Astrocyte (in vitro differentiated cells and primary cell): ENCODE results near the gene ADAMTS6.
"Not testable (repeated sequence)": the region's sequence is repeated elsewhere in the genome, so short reads cannot be mapped to it uniquely, and the experiment has no call there.

Source experiments
- EZH2 ChIP-seq: IDR thresholded peaks from 2 replicates; pipeline ENCODE4 v1.6.1; 2012; ENCODE audit warnings: mild to moderate bottlenecking, low read length, inconsistent platforms; ENCODE audit not compliant: insufficient read depth
- TF ChIP-seq, protein P1 (sequence below): IDR thresholded peaks from 2 replicates; pipeline ENCODE4 v1.5.1; 2011; ENCODE audit warnings: low read depth, mild to moderate bottlenecking, inconsistent platforms, low read length, moderate library complexity; ENCODE audit not compliant: insufficient read depth

DNA sequence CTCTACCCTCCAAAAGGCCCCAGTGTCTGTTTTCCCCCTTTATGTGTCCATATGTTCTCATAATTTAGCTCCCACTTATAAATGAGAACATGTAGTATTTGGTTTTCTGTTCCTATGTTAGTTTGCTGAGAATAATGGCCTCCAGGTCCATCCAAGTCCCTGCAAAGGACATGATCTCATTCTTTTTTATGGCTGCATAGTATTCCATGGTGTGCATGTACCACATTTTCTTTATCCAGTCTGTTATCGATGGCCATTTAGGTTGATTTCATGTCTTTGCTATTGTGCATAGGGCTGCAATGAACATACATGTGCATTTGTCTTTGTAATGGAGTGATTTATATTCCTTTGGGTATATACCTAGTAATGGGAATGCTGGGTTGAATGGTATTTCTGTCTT is 161.0 kb downstream of the ADAMTS6 start:
- TF ChIP-seq, protein P1, sequence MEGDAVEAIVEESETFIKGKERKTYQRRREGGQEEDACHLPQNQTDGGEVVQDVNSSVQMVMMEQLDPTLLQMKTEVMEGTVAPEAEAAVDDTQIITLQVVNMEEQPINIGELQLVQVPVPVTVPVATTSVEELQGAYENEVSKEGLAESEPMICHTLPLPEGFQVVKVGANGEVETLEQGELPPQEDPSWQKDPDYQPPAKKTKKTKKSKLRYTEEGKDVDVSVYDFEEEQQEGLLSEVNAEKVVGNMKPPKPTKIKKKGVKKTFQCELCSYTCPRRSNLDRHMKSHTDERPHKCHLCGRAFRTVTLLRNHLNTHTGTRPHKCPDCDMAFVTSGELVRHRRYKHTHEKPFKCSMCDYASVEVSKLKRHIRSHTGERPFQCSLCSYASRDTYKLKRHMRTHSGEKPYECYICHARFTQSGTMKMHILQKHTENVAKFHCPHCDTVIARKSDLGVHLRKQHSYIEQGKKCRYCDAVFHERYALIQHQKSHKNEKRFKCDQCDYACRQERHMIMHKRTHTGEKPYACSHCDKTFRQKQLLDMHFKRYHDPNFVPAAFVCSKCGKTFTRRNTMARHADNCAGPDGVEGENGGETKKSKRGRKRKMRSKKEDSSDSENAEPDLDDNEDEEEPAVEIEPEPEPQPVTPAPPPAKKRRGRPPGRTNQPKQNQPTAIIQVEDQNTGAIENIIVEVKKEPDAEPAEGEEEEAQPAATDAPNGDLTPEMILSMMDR: not testable (repeated sequence)
- TF ChIP-seq EZH2: not testable (repeated sequence)
